Measurements from ENCODE around the gene USH1G. TPM values are rescaled to one million over a fixed set of nuclear protein-coding genes. Genes with fewer than 3 reads are reported as not detected.
"Not testable (repeated sequence)": the region's sequence is repeated elsewhere in the genome, so short reads cannot be mapped to it uniquely, and the experiment has no call there.

Gene USH1G
- total RNA-seq, 1 donor from 2014 or later = 0.18 TPM

- no peak for DNase-seq (ENCODE audit: low spot score)
- Mint-ChIP-seq H3K4me3 (ENCODE audit: unreplicated experiment) (no peak overlapping the region), H3K27me3 (ENCODE audit: unreplicated experiment) (peaks cover 7% of the 10 kb centered on the region), H3K36me3 (ENCODE audit: low read depth, unreplicated experiment) (no peaks in the 10 kb centered on the region), H3K4me1 (ENCODE audit: unreplicated experiment) (peaks cover 4% of the 10 kb centered on the region), H3K27ac (ENCODE audit: unreplicated experiment) (no peak overlapping the region), H3K9me3 (ENCODE audit: unreplicated experiment) (no peaks in the 10 kb centered on the region)
- no peak for TF ChIP-seq CTCF (IDR thresholded peaks at IDR 0.05; ENCODE audit: unreplicated experiment)
Measured at GRCh38 chr17:74907012-74907411, 16.0 kb downstream of the USH1G start.

- H3K27ac Mint-ChIP-seq (ENCODE audit: unreplicated experiment) = peak overlapping the region; percentile 74
- DNase-seq (ENCODE audit: low spot score); H3K4me1 Mint-ChIP-seq (ENCODE audit: unreplicated experiment); H3K36me3 Mint-ChIP-seq (ENCODE audit: low read depth, unreplicated experiment); H3K4me3 Mint-ChIP-seq (ENCODE audit: unreplicated experiment); H3K9me3 Mint-ChIP-seq (ENCODE audit: unreplicated experiment); H3K27me3 Mint-ChIP-seq (ENCODE audit: unreplicated experiment): not testable (repeated sequence)
Measured at GRCh38 chr17:74906214-74906793, 16.8 kb downstream of the USH1G start.

GRCh38 chr17:74904687-74905409 is 18.2 kb downstream of the USH1G start:
- no peak for TF ChIP-seq CTCF (IDR thresholded peaks at IDR 0.05; ENCODE audit: unreplicated experiment)
- peaks cover 7% of the 10 kb centered on the region for H3K27me3 Mint-ChIP-seq (ENCODE audit: unreplicated experiment)
- no peaks in the 10 kb centered on the region for H3K9me3 Mint-ChIP-seq (ENCODE audit: unreplicated experiment)
- no peak overlapping the region for H3K4me3 Mint-ChIP-seq (ENCODE audit: unreplicated experiment)
- peaks cover 4% of the 10 kb centered on the region for H3K4me1 Mint-ChIP-seq (ENCODE audit: unreplicated experiment)
- H3K27ac Mint-ChIP-seq (ENCODE audit: unreplicated experiment) = no peak overlapping the region
- H3K36me3 Mint-ChIP-seq (ENCODE audit: low read depth, unreplicated experiment) = no peaks in the 10 kb centered on the region
- no peak for DNase-seq (ENCODE audit: low spot score)

GRCh38 chr17:74903671-74904070 is 19.4 kb downstream of the USH1G start:
- no peak for TF ChIP-seq CTCF (IDR thresholded peaks at IDR 0.05; ENCODE audit: unreplicated experiment)

GRCh38 chr17:74903034-74903433 is 20.0 kb downstream of the USH1G start:
- H3K4me1 Mint-ChIP-seq (ENCODE audit: unreplicated experiment) = no peaks in the 10 kb centered on the region
- H3K27ac Mint-ChIP-seq (ENCODE audit: unreplicated experiment) = no peak overlapping the region
- H3K27me3 Mint-ChIP-seq (ENCODE audit: unreplicated experiment) = peaks cover 7% of the 10 kb centered on the region
- no peak for DNase-seq (ENCODE audit: low spot score)
- H3K4me3 Mint-ChIP-seq (ENCODE audit: unreplicated experiment) = no peak overlapping the region
- TF ChIP-seq CTCF (IDR thresholded peaks at IDR 0.05; ENCODE audit: unreplicated experiment) = no peak
- H3K36me3 Mint-ChIP-seq (ENCODE audit: low read depth, unreplicated experiment) = no peaks in the 10 kb centered on the region
- no peaks in the 10 kb centered on the region for H3K9me3 Mint-ChIP-seq (ENCODE audit: unreplicated experiment)

More at GRCh38 chr17:74903671-74904070, 19.4 kb downstream of the USH1G start:
- Mint-ChIP-seq H3K27me3 (ENCODE audit: unreplicated experiment) (peaks cover 8% of the 10 kb centered on the region), H3K9me3 (ENCODE audit: unreplicated experiment) (no peaks in the 10 kb centered on the region), H3K4me1 (ENCODE audit: unreplicated experiment) (peaks cover 3% of the 10 kb centered on the region), H3K27ac (ENCODE audit: unreplicated experiment) (no peak overlapping the region), H3K4me3 (ENCODE audit: unreplicated experiment) (no peak overlapping the region), H3K36me3 (ENCODE audit: low read depth, unreplicated experiment) (no peaks in the 10 kb centered on the region)
- no peak for DNase-seq (ENCODE audit: low spot score)
